HCT116 (cell line): ENCODE measurements around the gene TMEM164. TPM values are rescaled to one million over a fixed set of nuclear protein-coding genes. Genes with fewer than 3 reads are reported as not detected.

Experiments used
- ATAC-seq: fragments of 200-7000 bp; cut with Tn5 transposase; 2 replicates; pipeline ENCODE4 v1.9.1; 2020; ENCODE audit warnings: mild to moderate bottlenecking, moderate library complexity
- BruUV-seq: library from RNA; stranded (reverse); fragments of 400-500 nt; replicated peaks from 2 replicates; lab custom pipeline; 2021; lab: Mats Ljungman, UMichigan
- CTCF ChIA-PET: fragments of 300-600 bp; sonication (Branson Sonifier 250); formaldehyde crosslinking; loops from one replicate; lab custom pipeline; 2021; ENCODE audit warnings: antibody characterized with exemption; lab: Charles Lee
- POLR2A ChIA-PET: fragments of 300-600, 350-600 bp; sonication (Branson Sonifier 250); formaldehyde crosslinking; loops from one replicate; lab custom pipeline; 2021; ENCODE audit warnings: antibody characterized with exemption; lab: Charles Lee
- RAD21 ChIA-PET, 2 experiments: fragments of 300-600 bp; sonication (Branson Sonifier 250); formaldehyde crosslinking; loops; one replicate each; lab custom pipeline; 2023; ENCODE audit warnings: low total read pairs in 2 of 2; ENCODE audit not compliant: uncharacterized antibody in 2 of 2, unreplicated experiment in 2 of 2, low non-redundant PET in 1 of 2; lab: Charles Lee
- DNase-seq: peaks from one replicate; pipeline ENCODE4 v3.0.0-alpha.2; 2010; ENCODE audit warnings: low read depth, low spot score
- H2AFZ ChIP-seq: fragments of 200-600 bp; shearing (Covaris generic), sonication (generic); 2 replicates; pipeline ENCODE4 v1.6.1; 2017; ENCODE audit warnings: low read depth, mixed run types, mixed read lengths, antibody characterized with exemption, low read length; ENCODE audit not compliant: poor library complexity, severe bottlenecking
- H3K27ac ChIP-seq: 2 replicates; pipeline ENCODE4 v1.5.1; 2012; ENCODE audit warnings: low read depth, low read length
- H3K27me3 ChIP-seq: fragments of 200-600 bp; sonication (generic); 2 replicates; pipeline ENCODE4 v1.6.1; 2016; ENCODE audit warnings: mixed run types, low read length, mixed read lengths; ENCODE audit not compliant: insufficient read depth
- H3K36me3 ChIP-seq, 2 experiments: fragments of 200-500 bp in 1 of 2; fragments of 200-600 bp in 1 of 2; sonication (Bioruptor generic) in 1 of 2; sonication (generic) in 1 of 2; 2 replicates each; pipeline versions ENCODE4 v1.5.1 to v1.6.1; 2014 to 2016; ENCODE audit warnings: low read length in 2 of 2, inconsistent platforms in 1 of 2, mixed read lengths in 1 of 2, mixed run types in 1 of 2; ENCODE audit not compliant: insufficient read depth in 2 of 2, control insufficient read depth in 1 of 2
- H3K4me1 ChIP-seq, 2 experiments: fragments of 200-600 bp in 1 of 2; sonication (generic) in 1 of 2; 2 replicates each; pipeline versions ENCODE4 v1.5.1 to v1.6.1; 2012 to 2017; ENCODE audit warnings: low read length in 2 of 2, inconsistent platforms in 1 of 2, mild to moderate bottlenecking in 1 of 2, mixed read lengths in 1 of 2, mixed run types in 1 of 2, moderate library complexity in 1 of 2; ENCODE audit not compliant: insufficient read depth in 2 of 2, control insufficient read depth in 1 of 2
- H3K4me2 ChIP-seq: fragments of 200-600 bp; sonication (generic); 2 replicates; pipeline ENCODE4 v1.6.1; 2017; ENCODE audit warnings: mixed run types, low read length, mixed read lengths
- H3K4me3 ChIP-seq, 2 experiments: fragments of 200-600 bp in 1 of 2; sonication (generic) in 1 of 2; replicated peaks in 1 of 2; 2 replicates each; pipeline ENCODE4 v1.5.1; 2011 to 2016; ENCODE audit warnings: low read length in 2 of 2, control low read depth in 1 of 2, low read depth in 1 of 2, mild to moderate bottlenecking in 1 of 2, mixed read lengths in 1 of 2, mixed run types in 1 of 2
- H3K79me2 ChIP-seq: fragments of 200-600 bp; sonication (generic); 2 replicates; pipeline ENCODE4 v1.6.1; 2017; ENCODE audit warnings: mild to moderate bottlenecking, mixed run types, low read length, moderate library complexity, mixed read lengths; ENCODE audit not compliant: insufficient read depth
- H3K9ac ChIP-seq: fragments of 200-600 bp; sonication (generic); 2 replicates; pipeline ENCODE4 v1.6.1; 2016; ENCODE audit warnings: low read length, mixed read lengths
- H3K9me2 ChIP-seq: fragments of 200-600 bp; sonication (generic), shearing (Covaris generic); 2 replicates; pipeline ENCODE4 v1.6.1; 2017; ENCODE audit warnings: mixed run types, mild to moderate bottlenecking, moderate library complexity; ENCODE audit not compliant: insufficient read depth
- H3K9me3 ChIP-seq, 2 experiments: fragments of 200-500 bp in 1 of 2; fragments of 200-600 bp in 1 of 2; sonication (Bioruptor generic) in 1 of 2; sonication (generic) in 1 of 2; 2 replicates each; pipeline ENCODE4 v1.6.1; 2014 to 2017; ENCODE audit warnings: low read length in 2 of 2, mixed read lengths in 2 of 2, inconsistent platforms in 1 of 2, low read depth in 1 of 2, mild to moderate bottlenecking in 1 of 2, mixed run types in 1 of 2, moderate library complexity in 1 of 2; ENCODE audit not compliant: control insufficient read depth in 1 of 2, insufficient read depth in 1 of 2
- H4K20me1 ChIP-seq: fragments of 200-600 bp; sonication (generic), shearing (Covaris generic); 2 replicates; pipeline ENCODE4 v1.6.1; 2017; ENCODE audit warnings: mixed run types, mild to moderate bottlenecking, moderate library complexity; ENCODE audit not compliant: insufficient read depth
- CEBPB ChIP-seq: IDR thresholded peaks from 2 replicates; pipeline ENCODE4 v1.6.1; 2012; ENCODE audit warnings: low read depth
- EGR1 ChIP-seq: IDR thresholded peaks from 2 replicates; pipeline ENCODE4 v1.6.1; 2012; ENCODE audit warnings: low read depth
- ELF1 ChIP-seq: IDR thresholded peaks from 2 replicates; pipeline ENCODE4 v1.6.1; 2012; ENCODE audit warnings: low read depth, borderline replicate concordance
- FOSL1 ChIP-seq: IDR thresholded peaks from 2 replicates; pipeline ENCODE4 v1.6.1; 2012; ENCODE audit warnings: low read depth
- POLR2AphosphoS5 ChIP-seq: IDR thresholded peaks from 2 replicates; pipeline ENCODE4 v1.6.1; 2011; ENCODE audit warnings: mild to moderate bottlenecking, low read depth, low read length, moderate library complexity
- SIN3A ChIP-seq: IDR thresholded peaks from 2 replicates; pipeline ENCODE4 v1.6.1; 2012; ENCODE audit warnings: low read depth
- SP1 ChIP-seq: IDR thresholded peaks from 2 replicates; pipeline ENCODE4 v1.6.1; 2012; ENCODE audit warnings: low read depth
- TCF7L2 ChIP-seq: IDR thresholded peaks from 2 replicates; pipeline ENCODE4 v1.7.0; 2011; ENCODE audit warnings: borderline replicate concordance, inconsistent platforms; ENCODE audit not compliant: insufficient read depth, insufficient read length; ENCODE audit errors: extremely low read depth
- YY1 ChIP-seq: IDR thresholded peaks from 2 replicates; pipeline ENCODE4 v1.6.1; 2011; ENCODE audit warnings: low read length, low read depth, moderate library complexity, mild to moderate bottlenecking; ENCODE audit not compliant: insufficient replicate concordance; ENCODE audit errors: extremely low read depth
- ZFX ChIP-seq: fragments of 450-650 bp; IDR thresholded peaks from 2 replicates; pipeline ENCODE4 v1.6.1; 2017
- ZNF274 ChIP-seq: fragments of 200-500 bp; sonication (Bioruptor generic); IDR thresholded peaks from 2 replicates; pipeline ENCODE4 v1.6.1; 2014; ENCODE audit warnings: mild to moderate bottlenecking, low read depth, low read length, inconsistent platforms
- intact Hi-C: fragments of 100-400 bp; cut with micrococcal nuclease; formaldehyde crosslinking; loops from 2 replicates; pipeline ENCODE4 v1.10.0; 2022
- total RNA-seq: library from RNA; stranded (reverse); gene quantifications from one replicate; pipeline ENCODE4 v1.2.1, GENCODE V29; 2021; ENCODE audit not compliant: unreplicated experiment
- TF ChIP-seq, protein P1 (sequence below): IDR thresholded peaks from 2 replicates; pipeline ENCODE4 v1.6.1; 2011; ENCODE audit warnings: mild to moderate bottlenecking, low read length, moderate library complexity; ENCODE audit not compliant: insufficient replicate concordance; ENCODE audit errors: extremely low read depth
- TF ChIP-seq, protein P2 (sequence below), 3 experiments: fragments of 200-600 bp in 1 of 3; sonication (generic) in 1 of 3; IDR thresholded peaks in 2 of 3; conservative IDR thresholded peaks in 1 of 3; 2 replicates each; pipeline ENCODE4 v1.5.1; 2012 to 2017; ENCODE audit warnings: low read depth in 2 of 3, low read length in 2 of 3, antibody characterized with exemption in 1 of 3, borderline replicate concordance in 1 of 3, control low read depth in 1 of 3, mild to moderate bottlenecking in 1 of 3, mixed read lengths in 1 of 3, mixed run types in 1 of 3, moderate library complexity in 1 of 3; ENCODE audit not compliant: insufficient read depth in 1 of 3
- TF ChIP-seq, protein P3 (sequence below): IDR thresholded peaks from 2 replicates; pipeline ENCODE4 v1.6.1; 2012; ENCODE audit warnings: low read depth
- TF ChIP-seq, protein P4 (sequence below): IDR thresholded peaks from 2 replicates; pipeline ENCODE4 v1.6.1; 2012

The TMEM164 gene
- total RNA-seq, 1 experiment from 2014 or later, result 18.7 TPM

DNA sequence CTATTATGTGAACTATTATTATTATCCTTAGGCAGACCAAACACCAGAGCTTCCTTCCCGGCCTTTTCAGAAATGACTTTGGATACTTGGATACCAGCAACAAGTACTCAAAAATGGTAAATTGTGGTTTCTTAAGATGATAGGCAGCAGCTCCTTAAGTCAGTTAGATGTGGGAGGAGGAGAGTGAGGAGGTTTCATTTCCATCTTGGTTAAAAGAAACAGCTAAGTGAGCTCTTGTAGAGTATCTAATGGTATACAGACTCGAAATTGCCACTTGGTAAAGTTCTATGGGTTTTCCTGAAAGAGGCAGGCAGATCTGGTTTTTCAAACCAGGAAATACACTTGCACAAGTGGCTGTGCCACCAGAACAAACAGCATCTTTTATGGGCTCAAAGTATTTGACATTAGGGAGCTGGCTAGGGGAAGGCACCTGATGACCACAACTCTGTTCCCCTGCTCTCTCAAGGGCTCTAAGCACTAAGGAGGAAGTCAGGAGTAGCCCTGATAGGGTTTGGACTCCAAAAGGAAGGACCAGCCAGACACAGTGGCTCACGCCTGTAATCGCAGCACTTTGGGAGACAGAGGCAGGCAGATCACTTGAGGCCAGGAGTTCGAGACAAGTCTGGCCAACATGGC is 130.9 kb downstream of the TMEM164 start:
- Histone ChIP-seq H3K27ac (no peak overlapping the region), H3K4me2 (no peak overlapping the region), H3K79me2 (no peaks in the 10 kb centered on the region), H3K9me2 (no peaks in the 10 kb centered on the region), H3K27me3 (no peaks in the 10 kb centered on the region)
- ChIA-PET CTCF (no interaction called here), POLR2A (no interaction called here)
- ATAC-seq, result no peak
- no TSS peak for BruUV-seq
- no peak for TF ChIP-seq ZNF274
- TF ChIP-seq FOSL1, result no peak
- TF ChIP-seq YY1, result no peak
- TF ChIP-seq, protein P1, sequence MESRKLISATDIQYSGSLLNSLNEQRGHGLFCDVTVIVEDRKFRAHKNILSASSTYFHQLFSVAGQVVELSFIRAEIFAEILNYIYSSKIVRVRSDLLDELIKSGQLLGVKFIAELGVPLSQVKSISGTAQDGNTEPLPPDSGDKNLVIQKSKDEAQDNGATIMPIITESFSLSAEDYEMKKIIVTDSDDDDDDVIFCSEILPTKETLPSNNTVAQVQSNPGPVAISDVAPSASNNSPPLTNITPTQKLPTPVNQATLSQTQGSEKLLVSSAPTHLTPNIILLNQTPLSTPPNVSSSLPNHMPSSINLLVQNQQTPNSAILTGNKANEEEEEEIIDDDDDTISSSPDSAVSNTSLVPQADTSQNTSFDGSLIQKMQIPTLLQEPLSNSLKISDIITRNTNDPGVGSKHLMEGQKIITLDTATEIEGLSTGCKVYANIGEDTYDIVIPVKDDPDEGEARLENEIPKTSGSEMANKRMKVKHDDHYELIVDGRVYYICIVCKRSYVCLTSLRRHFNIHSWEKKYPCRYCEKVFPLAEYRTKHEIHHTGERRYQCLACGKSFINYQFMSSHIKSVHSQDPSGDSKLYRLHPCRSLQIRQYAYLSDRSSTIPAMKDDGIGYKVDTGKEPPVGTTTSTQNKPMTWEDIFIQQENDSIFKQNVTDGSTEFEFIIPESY, result no peak
- TF ChIP-seq TCF7L2, result no peak
- no peak for TF ChIP-seq ELF1
- no peak for TF ChIP-seq SIN3A
- TF ChIP-seq CEBPB, result no peak
- TF ChIP-seq, protein P2, sequence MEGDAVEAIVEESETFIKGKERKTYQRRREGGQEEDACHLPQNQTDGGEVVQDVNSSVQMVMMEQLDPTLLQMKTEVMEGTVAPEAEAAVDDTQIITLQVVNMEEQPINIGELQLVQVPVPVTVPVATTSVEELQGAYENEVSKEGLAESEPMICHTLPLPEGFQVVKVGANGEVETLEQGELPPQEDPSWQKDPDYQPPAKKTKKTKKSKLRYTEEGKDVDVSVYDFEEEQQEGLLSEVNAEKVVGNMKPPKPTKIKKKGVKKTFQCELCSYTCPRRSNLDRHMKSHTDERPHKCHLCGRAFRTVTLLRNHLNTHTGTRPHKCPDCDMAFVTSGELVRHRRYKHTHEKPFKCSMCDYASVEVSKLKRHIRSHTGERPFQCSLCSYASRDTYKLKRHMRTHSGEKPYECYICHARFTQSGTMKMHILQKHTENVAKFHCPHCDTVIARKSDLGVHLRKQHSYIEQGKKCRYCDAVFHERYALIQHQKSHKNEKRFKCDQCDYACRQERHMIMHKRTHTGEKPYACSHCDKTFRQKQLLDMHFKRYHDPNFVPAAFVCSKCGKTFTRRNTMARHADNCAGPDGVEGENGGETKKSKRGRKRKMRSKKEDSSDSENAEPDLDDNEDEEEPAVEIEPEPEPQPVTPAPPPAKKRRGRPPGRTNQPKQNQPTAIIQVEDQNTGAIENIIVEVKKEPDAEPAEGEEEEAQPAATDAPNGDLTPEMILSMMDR (IDR thresholded peaks at IDR 0.05 in 2 of 3, conservative IDR thresholded peaks at IDR 0.05 in 1 of 3; ENCODE audit: borderline replicate concordance in 1 of 3, insufficient read depth in 1 of 3, low read depth in 2 of 3, low read length in 2 of 3), result no peak
- no peak for TF ChIP-seq EGR1
- TF ChIP-seq, protein P3, sequence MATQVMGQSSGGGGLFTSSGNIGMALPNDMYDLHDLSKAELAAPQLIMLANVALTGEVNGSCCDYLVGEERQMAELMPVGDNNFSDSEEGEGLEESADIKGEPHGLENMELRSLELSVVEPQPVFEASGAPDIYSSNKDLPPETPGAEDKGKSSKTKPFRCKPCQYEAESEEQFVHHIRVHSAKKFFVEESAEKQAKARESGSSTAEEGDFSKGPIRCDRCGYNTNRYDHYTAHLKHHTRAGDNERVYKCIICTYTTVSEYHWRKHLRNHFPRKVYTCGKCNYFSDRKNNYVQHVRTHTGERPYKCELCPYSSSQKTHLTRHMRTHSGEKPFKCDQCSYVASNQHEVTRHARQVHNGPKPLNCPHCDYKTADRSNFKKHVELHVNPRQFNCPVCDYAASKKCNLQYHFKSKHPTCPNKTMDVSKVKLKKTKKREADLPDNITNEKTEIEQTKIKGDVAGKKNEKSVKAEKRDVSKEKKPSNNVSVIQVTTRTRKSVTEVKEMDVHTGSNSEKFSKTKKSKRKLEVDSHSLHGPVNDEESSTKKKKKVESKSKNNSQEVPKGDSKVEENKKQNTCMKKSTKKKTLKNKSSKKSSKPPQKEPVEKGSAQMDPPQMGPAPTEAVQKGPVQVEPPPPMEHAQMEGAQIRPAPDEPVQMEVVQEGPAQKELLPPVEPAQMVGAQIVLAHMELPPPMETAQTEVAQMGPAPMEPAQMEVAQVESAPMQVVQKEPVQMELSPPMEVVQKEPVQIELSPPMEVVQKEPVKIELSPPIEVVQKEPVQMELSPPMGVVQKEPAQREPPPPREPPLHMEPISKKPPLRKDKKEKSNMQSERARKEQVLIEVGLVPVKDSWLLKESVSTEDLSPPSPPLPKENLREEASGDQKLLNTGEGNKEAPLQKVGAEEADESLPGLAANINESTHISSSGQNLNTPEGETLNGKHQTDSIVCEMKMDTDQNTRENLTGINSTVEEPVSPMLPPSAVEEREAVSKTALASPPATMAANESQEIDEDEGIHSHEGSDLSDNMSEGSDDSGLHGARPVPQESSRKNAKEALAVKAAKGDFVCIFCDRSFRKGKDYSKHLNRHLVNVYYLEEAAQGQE, result no peak
- no peak for TF ChIP-seq SP1
- TF ChIP-seq POLR2AphosphoS5, result no peak
- TF ChIP-seq, protein P4, sequence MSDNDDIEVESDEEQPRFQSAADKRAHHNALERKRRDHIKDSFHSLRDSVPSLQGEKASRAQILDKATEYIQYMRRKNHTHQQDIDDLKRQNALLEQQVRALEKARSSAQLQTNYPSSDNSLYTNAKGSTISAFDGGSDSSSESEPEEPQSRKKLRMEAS, result no peak
- TF ChIP-seq ZFX, result no peak
- TF ChIP-seq, all 23 proteins: peak for 0
- Histone ChIP-seq H3K4me3 (no peak overlapping the region), H2AFZ (no peak overlapping the region), H3K36me3 (no peaks in the 10 kb centered on the region), H3K9me3 (no peaks in the 10 kb centered on the region), H3K9ac (no peak overlapping the region), H4K20me1 (no peaks in the 10 kb centered on the region), H3K4me1 (no peaks in the 10 kb centered on the region)
- RAD21 ChIA-PET, result no interaction called here
- intact Hi-C loops, result no loop called here
- DNase-seq, result no peak
